Hepatocyte (in vitro differentiated cells): ENCODE data around the gene CRIP2. TPM values are rescaled to one million over a fixed set of nuclear protein-coding genes. Genes with fewer than 3 reads are reported as not detected.

Source experiments
- DNase-seq: peaks from one replicate; pipeline ENCODE4 v3.0.0-alpha.2; 2016; ENCODE audit warnings: low spot score
- H2AFZ ChIP-seq: fragments of 200-600 bp; sonication (generic); 2 replicates; pipeline ENCODE4 v1.6.0; 2016; ENCODE audit warnings: antibody characterized with exemption, mild to moderate bottlenecking
- H3K27ac ChIP-seq: fragments of 200-600 bp; sonication (generic); 2 replicates; pipeline ENCODE4 v1.5.1; 2016; ENCODE audit warnings: mild to moderate bottlenecking
- H3K27me3 ChIP-seq: fragments of 200-600 bp; sonication (generic); 2 replicates; pipeline ENCODE4 v1.6.1; 2016
- H3K36me3 ChIP-seq: fragments of 200-600 bp; sonication (generic); replicated peaks from 2 replicates; pipeline ENCODE4 v1.5.1; 2016; ENCODE audit warnings: low read depth; ENCODE audit not compliant: insufficient read depth
- H3K4me1 ChIP-seq: fragments of 200-600 bp; sonication (generic); 2 replicates; pipeline ENCODE4 v1.5.1; 2016; ENCODE audit warnings: mild to moderate bottlenecking, moderate library complexity; ENCODE audit not compliant: insufficient read depth
- H3K4me2 ChIP-seq: fragments of 200-600 bp; sonication (generic); 2 replicates; pipeline ENCODE4 v1.6.0; 2016
- H3K4me3 ChIP-seq: fragments of 200-600 bp; sonication (generic); 2 replicates; pipeline ENCODE4 v1.5.1; 2016; ENCODE audit warnings: mild to moderate bottlenecking
- H3K79me2 ChIP-seq: fragments of 200-600 bp; sonication (generic); 2 replicates; pipeline ENCODE4 v1.6.0; 2017; ENCODE audit warnings: mild to moderate bottlenecking
- H3K9me2 ChIP-seq: fragments of 200-600 bp; sonication (generic); replicated peaks from 2 replicates; pipeline ENCODE4 v1.6.0; 2017; ENCODE audit warnings: mild to moderate bottlenecking; ENCODE audit not compliant: insufficient read depth
- H3K9me3 ChIP-seq: fragments of 200-600 bp; sonication (generic); 2 replicates; pipeline ENCODE4 v1.5.1; 2016; ENCODE audit warnings: low read depth, mild to moderate bottlenecking
- H4K20me1 ChIP-seq: fragments of 200-600 bp; sonication (generic); 2 replicates; pipeline ENCODE4 v1.6.0; 2016; ENCODE audit warnings: mild to moderate bottlenecking; ENCODE audit not compliant: insufficient read depth, poor library complexity, severe bottlenecking
- CTCF ChIP-seq: fragments of 200-600 bp; sonication (generic); IDR thresholded peaks from 2 replicates; pipeline ENCODE4 v1.5.1; 2016; ENCODE audit warnings: antibody characterized with exemption, mild to moderate bottlenecking; ENCODE audit not compliant: poor library complexity
- EZH2 ChIP-seq: fragments of 200-600 bp; sonication (generic); IDR thresholded peaks from 2 replicates; pipeline ENCODE4 v1.6.1; 2016; ENCODE audit warnings: antibody characterized with exemption, mild to moderate bottlenecking, borderline replicate concordance
- EZH2phosphoT487 ChIP-seq: fragments of 200-600 bp; sonication (generic); IDR thresholded peaks from one replicate; pipeline ENCODE4 v1.6.1; 2018; ENCODE audit warnings: antibody characterized with exemption, mild to moderate bottlenecking, low read depth, moderate library complexity; ENCODE audit not compliant: unreplicated experiment, severe bottlenecking
- WGBS: methylation state at CpG from one replicate; pipeline ENCODE4 v1.1.6; 2016; ENCODE audit warnings: low lambda C conversion rate; ENCODE audit errors: missing lambda C conversion rate; 5-methylcytosine and 5-hydroxymethylcytosine counted together
- polyA plus RNA-seq: library from polyadenylated mRNA; unstranded; fragments of >200 nt; fragmentation: Nextera tagmentation; extraction: Ambion mirVana; gene quantifications from 2 replicates; pipeline ENCODE4 v1.2.1, GENCODE V29; 2016
- total RNA-seq: library from RNA; depleted of rRNA; stranded (reverse); fragments of >200 nt; gene quantifications from 2 replicates; pipeline ENCODE4 v1.2.3, GENCODE V29; 2014

CRIP2 gene
- total and polyA plus RNA-seq, 2 experiments from 2014 or later = 8.3 to 29.1 TPM

- TF ChIP-seq EZH2 (no peak), CTCF (no peak), EZH2phosphoT487 (no peak)
- Histone ChIP-seq H3K9me3 (no peaks in the 10 kb centered on the region), H4K20me1 (peaks cover 8% of the 10 kb centered on the region)
Measured at GRCh38 chr14:105430042-105430441, 44.6 kb upstream of the CRIP2 start.

GRCh38 chr14:105430565-105430964 lies 44.1 kb upstream of the CRIP2 start:
- H3K4me3 ChIP-seq = no peak overlapping the region
- H2AFZ ChIP-seq = no peak overlapping the region
- peaks cover 4% of the 10 kb centered on the region for H3K4me1 ChIP-seq
- H3K27me3 ChIP-seq = no peaks in the 10 kb centered on the region
- no peak for TF ChIP-seq CTCF
- no peak for TF ChIP-seq EZH2phosphoT487
- no peak for TF ChIP-seq EZH2
- no peaks in the 10 kb centered on the region for H3K9me2 ChIP-seq
- 84% methylated on average over 9 of the region's 9 CpGs for WGBS
- no peaks in the 10 kb centered on the region for H3K36me3 ChIP-seq
- DNase-seq = no peak
- H3K27ac ChIP-seq = no peak overlapping the region
- no peaks in the 10 kb centered on the region for H3K9me3 ChIP-seq
- H3K79me2 ChIP-seq = peaks cover 88% of the 10 kb centered on the region
- peaks cover 3% of the 10 kb centered on the region for H4K20me1 ChIP-seq
- no peak overlapping the region for H3K4me2 ChIP-seq

More at GRCh38 chr14:105430042-105430441, 44.6 kb upstream of the CRIP2 start:
- Histone ChIP-seq H3K36me3 (no peaks in the 10 kb centered on the region), H3K4me1 (peaks cover 4% of the 10 kb centered on the region), H3K27me3 (no peaks in the 10 kb centered on the region), H3K4me2 (no peak overlapping the region), H2AFZ (no peak overlapping the region), H3K27ac (no peak overlapping the region), H3K9me2 (no peaks in the 10 kb centered on the region), H3K79me2 (peaks cover 88% of the 10 kb centered on the region), H3K4me3 (no peak overlapping the region)
- 100% methylated on average over 6 of the region's 6 CpGs for WGBS
- DNase-seq = no peak

- TF ChIP-seq EZH2phosphoT487 = no peak
- TF ChIP-seq EZH2 = no peak
- no peak for TF ChIP-seq CTCF
- H3K79me2 ChIP-seq = peaks cover 90% of the 10 kb centered on the region
- H3K27me3 ChIP-seq = no peaks in the 10 kb centered on the region
- no peaks in the 10 kb centered on the region for H3K9me3 ChIP-seq
- DNase-seq = no peak
- H3K4me2 ChIP-seq = no peak overlapping the region
- no peak overlapping the region for H2AFZ ChIP-seq
- whole genome bisulfite sequencing = 100% methylated on average over 1 of the region's 1 CpG
- H3K4me1 ChIP-seq = peaks cover 4% of the 10 kb centered on the region
- no peak overlapping the region for H3K4me3 ChIP-seq
- peaks cover 4% of the 10 kb centered on the region for H4K20me1 ChIP-seq
- no peaks in the 10 kb centered on the region for H3K9me2 ChIP-seq
- H3K27ac ChIP-seq = peak overlapping the region; percentile 58
- no peaks in the 10 kb centered on the region for H3K36me3 ChIP-seq
Measured at GRCh38 chr14:105431256-105431655, 43.4 kb upstream of the CRIP2 start.

DNA sequence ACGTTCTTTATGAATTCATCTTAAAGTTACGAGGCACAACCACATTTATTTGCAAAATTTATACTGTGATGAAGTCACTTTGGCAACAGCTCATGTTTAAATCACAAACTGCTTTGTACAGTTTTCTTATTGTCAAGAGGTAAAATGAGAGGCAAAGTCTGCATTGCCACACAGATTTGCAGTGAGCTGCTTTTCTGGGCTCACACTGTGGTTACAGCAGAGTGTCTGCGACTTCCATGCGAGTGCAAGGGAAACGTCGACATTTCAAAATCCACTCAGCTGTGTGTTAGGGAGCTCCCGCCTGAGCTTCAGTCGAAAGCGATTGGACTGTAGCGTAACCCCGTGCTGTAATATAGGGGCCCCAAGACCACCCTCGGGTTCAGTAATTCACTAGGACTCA lies 42.0 kb upstream of the CRIP2 start:
- TF ChIP-seq CTCF (no peak), EZH2phosphoT487 (no peak), EZH2 (no peak)
- DNase-seq = no peak
- H3K9me3 ChIP-seq = no peaks in the 10 kb centered on the region
- peaks cover 89% of the 10 kb centered on the region for H3K79me2 ChIP-seq
- H3K27me3 ChIP-seq = no peaks in the 10 kb centered on the region
- no peak overlapping the region for H3K4me2 ChIP-seq
- no peaks in the 10 kb centered on the region for H3K9me2 ChIP-seq
- peaks cover 4% of the 10 kb centered on the region for H3K4me1 ChIP-seq
- peaks cover 18% of the 10 kb centered on the region for H4K20me1 ChIP-seq
- H3K4me3 ChIP-seq = no peak overlapping the region
- H3K27ac ChIP-seq = no peak overlapping the region
- WGBS = 93% methylated on average over 12 of the region's 12 CpGs
- no peaks in the 10 kb centered on the region for H3K36me3 ChIP-seq
- no peak overlapping the region for H2AFZ ChIP-seq
